ENCODE data around the gene GRAMD4. TPM values are rescaled to one million over a fixed set of nuclear protein-coding genes. Genes with fewer than 3 reads are reported as not detected.

GRAMD4 gene
- total RNA-seq, 1 donor, result 71.9 TPM

DNA sequence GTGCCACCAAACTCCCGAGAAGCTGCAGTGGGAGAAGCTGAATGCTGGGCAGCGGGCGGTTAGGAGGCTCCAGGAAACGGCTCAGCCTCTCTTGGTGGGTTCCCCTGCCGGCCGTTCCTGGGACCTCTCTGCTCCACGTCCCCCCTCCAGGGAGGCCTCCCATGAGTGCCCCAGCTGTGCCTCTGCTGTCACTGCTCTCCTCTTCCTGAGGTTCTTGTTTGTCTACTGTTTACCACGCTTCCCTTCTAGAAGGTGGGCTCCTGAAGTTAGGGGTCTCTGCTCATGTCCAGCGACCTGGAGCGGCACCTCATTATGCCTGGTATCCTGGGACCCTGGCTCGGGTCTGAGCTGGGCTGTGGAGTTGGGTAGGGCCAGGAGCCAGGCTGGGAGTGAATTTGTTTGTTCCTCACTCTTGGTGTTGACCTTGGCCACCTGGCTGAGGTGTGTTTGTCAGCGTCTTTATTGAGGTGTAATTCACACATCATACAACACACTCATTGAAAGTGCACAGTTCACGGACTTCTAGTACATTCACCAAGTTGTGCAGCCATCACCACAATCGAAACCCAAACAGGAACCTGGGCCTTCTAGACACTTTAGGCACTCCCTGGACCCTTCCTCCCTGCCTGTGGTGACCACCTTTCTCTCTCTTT, 37.8 kb upstream of the GRAMD4 start:
- DNase-seq (ENCODE audit: low read depth in 2 of 3, low spot score in 2 of 3), result no peak

DNA sequence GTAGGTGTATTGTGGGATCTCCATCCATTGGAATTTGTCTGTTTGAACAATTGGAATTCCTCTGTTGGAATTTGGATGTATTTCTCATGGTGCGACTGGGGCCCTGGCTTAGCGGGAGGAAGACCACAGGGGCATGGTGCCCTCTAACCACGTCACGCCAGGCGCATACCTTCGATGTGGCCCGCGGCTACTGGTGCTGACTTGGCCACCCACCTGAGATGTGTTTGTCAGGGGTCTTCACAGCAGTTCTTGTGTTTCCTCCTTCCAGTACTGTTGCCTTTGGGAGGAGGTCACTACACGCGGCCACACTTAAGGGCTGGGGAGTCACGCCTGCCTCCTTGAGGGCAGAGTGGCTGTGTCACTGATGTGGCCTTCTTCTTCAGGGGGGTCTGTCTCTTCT, 36.6 kb upstream of the GRAMD4 start:
- no peak for DNase-seq (ENCODE audit: low read depth in 2 of 3, low spot score in 2 of 3)

DNA sequence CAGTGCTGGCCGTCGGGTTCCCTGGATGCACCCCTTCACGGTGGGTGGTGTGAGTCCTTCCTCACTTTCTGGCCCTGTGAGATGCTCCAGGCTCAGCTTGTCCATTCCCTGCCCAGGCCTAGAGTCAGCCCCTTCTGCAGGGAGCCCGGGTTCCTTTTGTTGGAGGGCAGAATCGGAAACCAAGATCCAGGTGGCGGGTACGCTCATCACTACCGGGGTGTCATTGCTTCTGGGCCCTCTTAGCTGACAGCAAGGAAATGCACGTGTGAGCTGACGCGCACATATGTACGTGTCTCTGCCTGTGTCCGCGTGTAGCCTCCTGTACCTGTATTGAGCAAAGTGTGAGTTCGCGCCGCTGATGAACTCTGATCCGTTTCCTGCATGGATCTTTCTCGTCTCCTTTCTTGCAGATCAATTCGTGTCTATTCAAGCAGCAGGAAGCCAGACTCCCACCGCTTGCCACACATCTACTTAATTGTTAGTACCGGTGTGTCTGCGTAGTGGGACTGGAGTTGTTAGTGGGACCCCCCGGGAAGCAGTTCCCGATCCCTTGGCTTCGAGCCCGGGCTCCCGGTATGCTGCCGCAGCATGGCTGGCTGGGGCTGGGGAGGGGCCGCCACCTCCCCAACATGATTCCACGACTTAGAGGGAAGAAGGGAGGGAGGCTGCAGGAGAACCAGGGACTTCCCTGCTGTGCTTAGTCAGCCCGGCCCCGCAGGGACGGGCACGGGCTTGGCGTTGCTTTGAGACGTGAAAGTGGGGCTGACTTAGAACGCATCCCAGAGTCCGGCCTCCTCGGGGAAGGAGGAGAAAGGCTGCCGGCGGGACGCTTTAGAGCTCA, 35.9 kb upstream of the GRAMD4 start:
- no peak for DNase-seq (ENCODE audit: low read depth in 2 of 3, low spot score in 2 of 3)

DNA sequence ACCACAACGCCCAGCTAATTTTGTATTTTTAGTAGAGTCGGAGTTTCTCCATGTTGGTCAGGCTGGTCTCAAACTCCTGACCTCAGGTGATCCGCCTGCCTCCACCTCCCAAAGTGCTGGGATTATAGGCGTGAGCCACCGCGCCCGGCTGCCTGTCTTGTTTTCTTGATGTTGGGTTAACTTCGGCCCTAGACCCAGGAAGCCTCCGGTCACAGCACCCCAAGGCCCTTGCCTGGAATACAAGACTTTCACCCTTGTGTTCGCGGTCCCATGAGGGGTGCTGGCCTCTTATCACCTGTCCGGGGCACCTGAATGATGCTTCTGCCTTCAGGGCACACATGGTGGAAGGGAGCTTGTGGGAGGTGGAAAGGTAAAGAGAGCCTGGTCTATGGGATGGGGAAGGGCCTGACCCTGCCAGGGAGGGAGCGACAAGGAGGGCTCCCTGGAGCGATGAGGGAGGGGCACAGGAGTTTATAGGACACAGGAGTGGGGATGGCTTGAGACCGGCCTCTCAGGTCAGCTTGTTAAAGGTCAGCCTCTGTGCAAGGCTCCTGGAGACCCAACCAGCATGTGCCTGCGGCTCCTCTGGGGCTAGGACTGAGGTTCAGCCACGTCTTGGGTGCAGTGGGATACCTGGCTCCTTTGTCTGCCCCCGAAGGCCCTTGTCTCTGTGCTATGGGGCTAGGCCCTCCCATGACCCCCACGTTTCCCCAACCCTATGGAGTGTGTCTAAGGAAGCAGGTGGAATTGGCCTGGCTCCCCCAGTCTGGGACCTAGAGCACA, 34.7 kb upstream of the GRAMD4 start:
- DNase-seq (ENCODE audit: low read depth in 2 of 3, low spot score in 2 of 3), result no peak

- no peak for DNase-seq (ENCODE audit: low read depth in 2 of 3, low spot score in 2 of 3)
Measured at GRCh38 chr22:46586123-46586519, 34.1 kb upstream of the GRAMD4 start.

- DNase-seq (ENCODE audit: low read depth in 2 of 3, low spot score in 2 of 3), result no peak
Measured at GRCh38 chr22:46586531-46587011, 33.6 kb upstream of the GRAMD4 start.

GRCh38 chr22:46587061-46587460, 33.1 kb upstream of the GRAMD4 start:
- no peak for DNase-seq (ENCODE audit: low read depth in 2 of 3, low spot score in 2 of 3)

DNA sequence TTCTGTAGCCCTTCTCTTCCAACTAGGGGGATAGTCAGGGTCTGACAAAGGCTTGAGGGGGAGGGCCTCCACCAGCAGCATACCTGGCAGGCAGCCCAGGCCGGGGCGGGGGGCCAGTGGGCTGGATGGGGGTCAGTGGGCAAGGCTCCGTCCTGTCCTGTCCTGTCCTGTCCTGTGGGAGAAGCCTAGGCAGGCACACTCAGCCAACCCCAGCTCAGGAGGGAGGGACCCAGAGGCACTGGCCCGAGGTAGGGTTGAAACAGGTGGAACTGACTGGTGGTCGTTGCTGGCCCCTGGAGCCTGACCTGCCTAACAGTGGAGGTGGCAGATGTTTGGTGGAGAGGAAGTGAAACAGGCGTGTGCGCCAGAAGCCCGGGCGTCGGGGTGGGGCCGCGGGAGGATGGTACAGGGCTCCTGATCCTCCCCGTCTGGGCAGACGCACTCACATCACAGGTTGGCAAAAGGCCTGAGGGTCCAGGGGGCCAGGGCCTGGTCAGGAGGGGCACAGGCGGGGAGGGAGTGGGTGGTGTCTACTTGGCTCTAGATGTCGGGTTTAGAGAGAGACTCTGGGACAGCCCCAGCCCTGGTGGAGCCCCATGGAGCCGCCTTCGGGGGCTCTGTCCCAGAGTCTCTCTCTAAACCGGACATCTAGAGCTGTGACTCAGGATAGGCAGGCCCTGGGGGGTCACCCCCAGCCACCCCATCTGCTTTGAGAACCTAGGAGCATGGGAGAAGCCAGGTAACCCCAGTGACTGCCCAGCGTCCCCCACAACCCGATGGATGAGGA, 32.5 kb upstream of the GRAMD4 start:
- peak in 2 of 3 donors; percentile 55 to 70 for DNase-seq (ENCODE audit: low read depth in 2 of 3, low spot score in 2 of 3)

DNA sequence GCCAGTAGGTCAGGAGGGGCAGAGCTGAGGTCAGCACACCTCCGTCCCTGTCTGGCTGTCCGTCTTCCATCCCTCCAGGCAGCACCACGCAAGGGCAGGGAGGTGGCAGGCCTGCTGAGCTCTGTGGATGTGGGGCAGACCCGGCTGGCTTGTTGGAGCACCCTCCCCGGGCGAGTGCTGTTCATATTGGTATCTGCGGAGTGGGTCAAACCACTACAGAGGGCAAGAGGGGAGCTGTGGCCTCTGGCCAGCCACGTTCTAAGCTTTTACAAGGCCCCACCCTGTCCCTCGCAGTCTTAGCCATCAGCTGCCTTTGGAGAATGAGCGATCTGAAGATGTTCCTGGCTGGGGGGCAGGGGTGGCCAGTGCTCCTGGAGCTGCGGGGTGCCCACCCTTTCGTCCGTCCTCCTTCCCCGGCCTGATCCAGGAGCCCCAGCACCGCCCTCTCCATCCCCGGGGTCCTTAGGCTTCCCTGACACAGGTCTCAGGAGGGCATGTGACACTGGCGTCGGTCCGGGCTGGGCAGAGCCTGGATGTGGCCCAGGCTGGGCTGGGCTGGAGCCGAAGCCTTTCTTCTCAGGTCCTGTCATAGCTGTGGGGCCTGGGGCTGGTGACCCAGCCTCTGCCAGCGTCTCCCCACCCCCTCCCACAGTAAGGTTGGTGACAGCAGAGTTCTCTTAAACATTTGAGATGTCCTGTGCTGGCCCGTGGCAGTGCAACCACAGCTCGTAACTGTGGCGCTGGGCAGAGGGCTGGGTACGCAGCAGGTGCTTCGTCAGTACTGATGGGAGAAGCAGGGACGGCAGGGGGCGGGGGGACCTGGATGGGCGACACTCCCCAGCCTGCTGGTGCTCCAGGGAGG, 31.7 kb upstream of the GRAMD4 start:
- DNase-seq (ENCODE audit: low read depth in 2 of 3, low spot score in 2 of 3), result no peak

DNA sequence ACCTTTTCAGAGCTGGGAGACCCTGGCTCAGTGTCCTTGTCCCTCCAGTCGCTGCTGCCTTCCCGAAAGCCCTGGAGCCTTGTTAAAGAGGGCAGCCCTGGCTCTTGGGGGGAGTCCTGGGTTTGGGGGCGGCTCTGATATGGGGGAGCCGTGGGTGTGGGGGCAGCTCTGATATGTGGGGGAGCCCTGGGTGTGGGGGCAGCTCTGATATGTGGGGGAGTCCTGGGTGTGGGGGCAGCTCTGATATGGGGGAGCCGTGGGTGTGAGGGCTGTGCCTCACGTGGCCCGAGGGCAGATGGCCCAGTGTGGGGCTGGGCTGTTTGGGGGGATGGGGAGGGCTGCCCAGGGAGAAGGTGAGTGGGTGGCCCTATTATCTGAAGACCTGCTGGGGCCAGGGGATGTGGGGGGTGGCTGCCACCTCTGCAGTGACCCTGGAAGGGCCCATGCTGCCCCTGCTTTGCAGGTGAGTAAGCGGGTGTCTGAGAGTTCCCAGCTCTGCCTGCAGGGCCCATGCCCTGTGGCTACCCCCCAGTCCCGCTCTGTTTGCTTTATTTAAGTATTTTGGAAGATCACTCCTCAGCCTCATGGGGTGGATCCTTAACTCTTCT, 30.9 kb upstream of the GRAMD4 start:
- DNase-seq (ENCODE audit: low read depth in 2 of 3, low spot score in 2 of 3), result no peak

DNA sequence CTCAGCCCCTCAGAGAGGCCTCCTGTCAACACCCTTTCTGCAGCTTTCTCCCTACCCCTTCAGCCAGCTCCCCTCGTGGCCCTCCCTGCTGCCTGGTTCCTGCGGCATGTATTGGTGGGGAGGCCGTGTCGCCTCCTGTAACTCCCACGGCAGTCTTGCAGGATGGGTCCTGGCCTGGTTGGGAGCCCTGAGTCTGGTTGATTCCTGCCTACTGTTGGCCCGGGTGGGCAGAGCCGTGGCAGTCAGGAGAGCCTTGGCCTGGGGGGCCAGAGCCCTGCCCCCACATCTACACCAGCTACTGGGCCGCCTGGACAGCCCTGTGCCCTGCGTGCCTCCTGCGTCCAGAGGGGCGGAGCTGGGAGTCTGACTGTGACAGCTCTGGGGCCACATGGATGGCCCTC, 30.3 kb upstream of the GRAMD4 start:
- no peak for DNase-seq (ENCODE audit: low read depth in 2 of 3, low spot score in 2 of 3)

DNA sequence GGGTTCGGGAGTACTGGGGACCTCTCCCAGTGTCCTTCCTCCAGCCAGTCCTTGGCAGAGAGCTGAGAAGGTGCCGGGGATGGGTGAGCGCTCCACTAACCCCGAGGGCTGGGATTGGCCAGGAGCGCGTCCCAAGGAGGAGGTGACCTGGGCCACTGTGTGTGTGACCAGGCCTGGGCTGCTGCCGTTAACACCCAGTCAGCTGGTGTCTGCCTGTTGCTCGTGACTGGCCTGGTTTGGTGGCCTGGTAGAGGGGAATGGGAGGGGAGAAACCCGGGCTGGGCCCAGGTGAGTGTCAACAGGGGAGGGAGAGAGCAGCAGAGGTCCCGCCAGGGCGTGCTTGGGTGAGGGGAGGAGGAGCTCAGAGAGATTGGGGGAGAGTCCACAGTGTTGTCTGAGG, 29.9 kb upstream of the GRAMD4 start:
- no peak for DNase-seq (ENCODE audit: low read depth in 2 of 3, low spot score in 2 of 3)

DNA sequence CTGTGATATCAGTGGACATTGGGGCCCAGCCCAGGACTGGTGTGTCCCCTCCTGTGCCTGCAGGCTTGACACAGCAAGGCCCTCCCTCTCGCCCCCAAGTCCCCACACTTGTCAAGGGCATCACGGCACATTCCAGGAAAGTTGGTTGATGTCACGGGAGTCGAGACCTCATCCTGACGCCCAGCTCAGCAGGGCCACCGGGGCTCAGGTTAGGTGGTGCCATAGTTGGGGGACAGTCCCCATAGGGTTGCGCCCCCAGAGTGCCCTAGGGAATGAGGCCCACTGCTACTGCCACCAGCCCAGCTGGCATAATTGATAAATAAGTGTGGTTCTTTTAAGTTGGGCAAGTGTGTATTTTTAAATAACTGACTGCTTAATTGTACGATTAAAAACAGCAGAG, 28.3 kb upstream of the GRAMD4 start:
- DNase-seq (ENCODE audit: low read depth in 2 of 3, low spot score in 2 of 3), result no peak

DNA sequence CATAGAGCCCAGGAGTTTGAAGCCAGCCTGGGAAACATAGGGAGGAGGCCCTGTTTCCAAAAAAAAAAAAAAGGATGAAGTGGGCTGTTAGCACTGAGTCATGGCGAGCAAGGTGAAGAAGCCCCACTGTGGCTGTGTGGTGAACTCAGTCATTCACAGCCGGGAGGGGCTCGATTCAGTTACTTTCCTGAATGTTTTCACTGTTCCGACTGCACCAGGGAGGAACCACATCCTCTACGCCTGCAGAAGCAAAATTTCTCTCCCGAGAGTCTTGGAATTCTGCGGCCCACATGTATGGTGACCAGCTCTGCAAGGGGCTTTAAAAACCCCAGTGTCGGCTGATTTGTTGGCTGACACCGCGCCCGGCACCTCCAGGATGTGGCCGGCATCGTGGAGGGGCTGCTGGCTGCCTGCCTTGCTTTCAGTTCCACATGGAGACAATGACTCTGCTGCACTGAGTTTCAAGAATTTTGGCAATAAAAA, 27.8 kb upstream of the GRAMD4 start:
- DNase-seq (ENCODE audit: low read depth in 2 of 3, low spot score in 2 of 3), result peak in 2 of 3 donors; percentile 69 to 78

DNA sequence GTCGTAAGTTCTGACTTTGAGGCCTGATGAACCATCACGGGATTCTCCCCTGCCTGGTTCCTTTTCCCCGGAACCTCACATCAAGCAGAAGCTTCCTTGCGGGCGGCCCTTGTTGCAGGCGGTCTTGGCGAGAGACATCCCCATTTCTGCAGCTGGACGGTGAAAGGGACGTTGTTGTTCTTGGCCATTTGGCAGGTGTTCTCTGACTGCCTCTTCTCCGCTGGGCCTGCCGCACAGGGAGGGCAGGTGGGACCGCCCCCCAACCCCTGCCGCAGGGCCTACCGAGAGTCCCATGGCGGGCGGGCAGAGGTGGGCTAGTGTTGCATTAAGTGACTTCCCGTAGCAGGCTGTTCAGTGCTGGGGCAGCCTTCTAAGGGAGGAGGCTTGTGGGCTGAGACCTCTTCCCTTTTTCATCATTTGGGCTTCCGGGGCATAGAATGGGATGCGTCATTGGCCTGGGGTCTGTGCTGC, 26.9 kb upstream of the GRAMD4 start:
- DNase-seq (ENCODE audit: low read depth in 2 of 3, low spot score in 2 of 3), result peak in 2 of 3 donors; percentile 89 to 93

DNA sequence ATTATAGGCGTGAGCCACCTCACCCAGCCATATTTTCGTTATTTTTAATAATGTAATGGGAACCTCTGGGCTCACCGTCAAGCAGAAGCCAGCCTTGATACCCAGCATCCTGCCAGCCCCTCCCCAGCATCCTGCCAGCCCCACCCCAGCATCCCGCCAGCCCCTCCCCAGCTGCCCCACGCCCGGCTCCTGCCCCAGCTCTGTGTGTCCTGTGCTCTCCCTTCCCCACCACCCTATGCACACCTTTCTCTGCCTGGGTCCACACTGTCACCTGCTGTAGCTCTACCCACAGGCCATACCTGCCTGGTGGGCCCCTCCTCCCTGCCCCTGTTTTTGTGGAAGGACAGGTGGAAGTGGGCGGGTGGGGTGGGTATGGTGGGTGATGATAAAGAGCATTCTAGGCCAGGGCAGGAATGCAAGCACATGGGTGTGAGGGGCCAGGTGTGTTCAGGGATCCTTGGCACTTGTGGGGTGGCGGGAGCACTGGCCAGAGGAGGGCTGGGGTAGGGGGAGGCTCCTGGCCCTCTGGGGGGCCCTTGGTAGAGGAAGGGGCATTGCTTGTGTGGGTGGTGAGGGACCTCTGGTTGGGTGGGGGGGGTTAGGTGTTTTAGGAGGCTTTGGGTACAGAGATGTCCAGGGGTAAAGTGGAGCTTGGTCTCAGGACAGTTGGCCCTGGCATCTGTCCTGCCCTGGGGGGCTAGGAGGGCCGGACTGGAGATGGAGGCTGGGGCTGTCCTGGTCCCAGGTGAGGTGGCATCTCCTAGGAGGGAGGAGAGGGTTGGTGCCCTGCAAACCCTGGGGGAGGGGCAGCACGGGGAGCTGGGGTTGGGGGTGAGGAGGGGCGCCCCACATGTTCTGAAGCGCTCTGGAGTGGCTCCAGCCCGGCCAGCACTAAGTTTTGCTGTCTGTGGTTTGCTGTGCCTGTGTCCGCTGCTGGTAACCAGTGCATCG, 25.9 kb upstream of the GRAMD4 start:
- no peak for DNase-seq (ENCODE audit: low read depth in 2 of 3, low spot score in 2 of 3)

DNA sequence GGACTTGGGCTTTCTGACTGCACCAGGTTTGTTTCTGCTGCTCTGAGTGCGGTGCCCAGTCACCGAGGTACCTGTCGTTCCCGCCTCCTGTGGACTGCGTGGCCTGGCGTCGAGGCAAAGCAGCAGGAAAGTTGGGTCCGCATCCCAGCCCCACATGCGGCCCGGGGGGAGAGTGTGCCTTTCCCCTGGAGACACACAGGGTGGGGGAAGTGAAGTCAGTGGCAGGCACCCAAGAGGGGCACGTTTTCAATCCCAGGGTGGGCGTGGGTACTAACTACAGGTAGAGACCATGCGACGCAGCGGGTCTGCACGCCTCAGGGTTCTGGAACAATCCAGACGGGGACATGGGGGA, 25.3 kb upstream of the GRAMD4 start:
- DNase-seq (ENCODE audit: low read depth in 2 of 3, low spot score in 2 of 3), result no peak

- no peak for DNase-seq (ENCODE audit: low read depth in 2 of 3, low spot score in 2 of 3)
Measured at GRCh38 chr22:46595545-46595944, 24.6 kb upstream of the GRAMD4 start.

Measured in hematopoietic multipotent progenitor cell (in vitro differentiated cells).